ENCODE measurements around the gene SLC2A9. TPM values are rescaled to one million over a fixed set of nuclear protein-coding genes. Genes with fewer than 3 reads are reported as not detected.

Gene SLC2A9
- total RNA-seq, 1 donor from 2014 or later, result 3.1 TPM

DNA sequence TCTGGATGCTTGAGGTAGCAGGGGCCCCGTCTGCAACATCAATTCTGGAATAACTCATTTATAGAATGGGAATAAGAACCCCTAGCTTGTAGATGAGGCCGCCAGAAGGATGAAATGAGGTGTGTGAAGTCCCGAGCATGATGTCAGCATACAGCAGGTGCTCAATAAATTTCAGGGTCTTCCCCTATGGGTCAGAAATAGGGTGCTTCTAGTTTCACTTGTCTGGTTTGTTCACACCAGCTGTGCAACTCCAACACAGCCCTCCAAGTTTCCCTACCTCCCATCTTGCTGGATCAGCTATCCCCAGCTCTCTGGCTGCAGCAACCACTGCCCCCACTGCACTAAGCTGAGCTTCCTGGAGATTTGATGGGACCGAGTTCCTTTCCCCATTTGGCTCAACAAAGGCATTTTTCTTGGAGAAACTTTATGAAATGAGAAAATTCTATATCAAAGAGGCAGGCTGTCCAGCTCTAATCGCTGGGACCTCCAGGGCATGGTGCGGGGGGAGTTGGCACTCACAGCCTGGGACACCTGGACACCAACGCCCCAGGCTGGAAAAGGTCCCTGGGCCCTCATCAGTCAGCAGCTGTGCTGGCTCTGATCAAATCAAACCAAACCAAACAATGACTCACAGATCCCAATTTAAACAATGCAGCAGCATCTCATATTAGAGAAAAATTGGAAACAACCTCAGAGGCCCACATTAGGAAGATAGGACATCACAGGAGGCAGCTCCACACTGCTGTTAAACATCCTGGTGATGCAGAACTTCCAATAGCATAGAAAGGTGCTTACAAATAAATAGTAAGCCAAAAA is 13.3 kb downstream of the SLC2A9 start:
- TF ChIP-seq, protein P1, sequence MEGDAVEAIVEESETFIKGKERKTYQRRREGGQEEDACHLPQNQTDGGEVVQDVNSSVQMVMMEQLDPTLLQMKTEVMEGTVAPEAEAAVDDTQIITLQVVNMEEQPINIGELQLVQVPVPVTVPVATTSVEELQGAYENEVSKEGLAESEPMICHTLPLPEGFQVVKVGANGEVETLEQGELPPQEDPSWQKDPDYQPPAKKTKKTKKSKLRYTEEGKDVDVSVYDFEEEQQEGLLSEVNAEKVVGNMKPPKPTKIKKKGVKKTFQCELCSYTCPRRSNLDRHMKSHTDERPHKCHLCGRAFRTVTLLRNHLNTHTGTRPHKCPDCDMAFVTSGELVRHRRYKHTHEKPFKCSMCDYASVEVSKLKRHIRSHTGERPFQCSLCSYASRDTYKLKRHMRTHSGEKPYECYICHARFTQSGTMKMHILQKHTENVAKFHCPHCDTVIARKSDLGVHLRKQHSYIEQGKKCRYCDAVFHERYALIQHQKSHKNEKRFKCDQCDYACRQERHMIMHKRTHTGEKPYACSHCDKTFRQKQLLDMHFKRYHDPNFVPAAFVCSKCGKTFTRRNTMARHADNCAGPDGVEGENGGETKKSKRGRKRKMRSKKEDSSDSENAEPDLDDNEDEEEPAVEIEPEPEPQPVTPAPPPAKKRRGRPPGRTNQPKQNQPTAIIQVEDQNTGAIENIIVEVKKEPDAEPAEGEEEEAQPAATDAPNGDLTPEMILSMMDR (IDR thresholded peaks at IDR 0.05; ENCODE audit: unreplicated experiment), result no peak
- Mint-ChIP-seq H3K4me3 (ENCODE audit: low read depth) (no peak overlapping the region), H3K27ac (no peak overlapping the region), H3K36me3 (ENCODE audit: insufficient read depth) (no peaks in the 10 kb centered on the region), H3K27me3 (no peaks in the 10 kb centered on the region), H3K9me3 (ENCODE audit: low read depth) (no peaks in the 10 kb centered on the region), H3K4me1 (ENCODE audit: low read depth) (peaks cover 14% of the 10 kb centered on the region)
- no peak for DNase-seq (ENCODE audit: low spot score, unreplicated experiment)

DNA sequence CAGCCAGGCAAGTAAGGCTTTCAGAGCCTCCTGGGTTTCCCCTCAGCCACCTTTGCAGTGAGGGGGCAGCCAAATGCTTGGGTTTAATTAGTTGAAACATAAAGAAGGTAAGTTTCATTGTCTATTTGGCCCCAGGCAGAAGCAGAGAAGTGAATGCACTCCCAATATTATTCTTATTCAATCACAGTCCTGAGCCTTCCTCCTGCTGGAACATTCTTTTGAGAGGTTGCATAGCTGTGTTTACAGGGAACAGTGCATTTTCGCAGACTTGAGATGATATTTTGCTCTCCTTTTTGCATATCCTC is 13.9 kb downstream of the SLC2A9 start:
- DNase-seq (ENCODE audit: low spot score, unreplicated experiment), result no peak
- Mint-ChIP-seq H3K9me3 (ENCODE audit: low read depth) (no peaks in the 10 kb centered on the region), H3K4me1 (ENCODE audit: low read depth) (peaks cover 17% of the 10 kb centered on the region), H3K36me3 (ENCODE audit: insufficient read depth) (no peaks in the 10 kb centered on the region), H3K27ac (no peak overlapping the region), H3K4me3 (ENCODE audit: low read depth) (no peak overlapping the region), H3K27me3 (no peaks in the 10 kb centered on the region)
- TF ChIP-seq, protein P1 (IDR thresholded peaks at IDR 0.05; ENCODE audit: unreplicated experiment), result no peak

DNA sequence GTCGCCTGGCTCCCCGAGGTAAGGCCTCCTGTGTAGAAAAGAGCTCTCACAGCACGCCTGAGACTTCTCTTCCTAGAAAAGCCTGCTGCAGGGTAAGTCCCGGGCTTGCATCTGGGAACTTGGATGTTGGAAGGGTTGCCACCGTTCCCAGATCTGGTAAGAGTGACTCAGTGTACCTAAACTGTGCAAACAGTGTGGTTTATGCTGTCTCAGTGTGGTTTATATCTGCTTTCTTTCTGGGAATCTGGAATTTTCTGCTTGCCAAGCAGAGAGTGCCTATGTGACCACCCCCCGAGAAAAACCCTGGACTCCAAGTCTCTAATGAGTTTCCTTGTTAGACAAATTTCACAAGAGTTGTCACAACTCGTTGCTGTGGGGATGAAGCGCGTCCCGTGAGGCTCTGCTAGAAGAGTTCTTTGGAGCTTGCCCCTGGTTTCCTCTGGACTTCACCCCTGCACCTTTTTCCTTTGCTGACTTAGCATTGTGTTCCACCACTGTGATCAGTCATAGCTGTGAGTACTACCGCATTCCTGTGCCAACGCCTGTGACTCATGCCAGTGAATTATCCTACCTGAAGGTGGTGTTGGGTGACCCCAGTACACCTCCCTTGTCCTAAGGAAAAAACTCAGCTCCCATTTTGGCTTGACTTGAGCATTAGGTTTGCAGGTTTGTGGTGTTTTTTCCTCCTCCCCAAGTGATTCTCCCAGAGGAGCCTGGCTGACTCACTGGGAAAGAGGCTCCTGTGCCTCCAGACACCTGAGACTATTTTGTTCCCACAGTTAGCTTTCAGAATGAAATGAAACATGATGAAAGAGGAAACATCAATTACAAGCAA is 14.5 kb downstream of the SLC2A9 start:
- H3K4me1 Mint-ChIP-seq (ENCODE audit: low read depth), result peaks cover 19% of the 10 kb centered on the region
- peak overlapping the region; percentile 80 for H3K27ac Mint-ChIP-seq
- DNase-seq (ENCODE audit: low spot score, unreplicated experiment), result no peak

DNA sequence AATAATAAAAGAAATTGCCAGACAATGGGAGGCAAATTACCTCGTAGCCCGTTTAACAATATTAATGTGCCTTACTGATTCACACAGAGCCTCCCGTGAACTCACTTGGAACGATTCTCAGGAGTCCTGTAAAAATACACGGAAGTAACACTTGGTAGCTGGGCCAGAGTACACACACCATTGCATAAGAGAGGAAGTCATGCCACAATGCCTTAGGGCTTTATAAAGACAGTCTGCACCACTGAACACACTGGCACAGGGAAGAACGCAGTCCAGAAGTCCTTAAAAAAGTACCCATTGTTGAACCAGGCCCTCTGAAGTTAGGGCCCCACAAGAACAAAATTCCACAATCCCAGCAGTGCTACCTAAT is 15.1 kb downstream of the SLC2A9 start:
- Mint-ChIP-seq H3K9me3 (ENCODE audit: low read depth) (no peaks in the 10 kb centered on the region), H3K27me3 (no peaks in the 10 kb centered on the region), H3K4me1 (ENCODE audit: low read depth) (peaks cover 19% of the 10 kb centered on the region), H3K4me3 (ENCODE audit: low read depth) (no peak overlapping the region), H3K27ac (peak overlapping the region; percentile 79), H3K36me3 (ENCODE audit: insufficient read depth) (no peaks in the 10 kb centered on the region)
- DNase-seq (ENCODE audit: low spot score, unreplicated experiment), result no peak
- TF ChIP-seq, protein P1 (IDR thresholded peaks at IDR 0.05; ENCODE audit: unreplicated experiment), result no peak

More for the DNA sequence above, 14.5 kb downstream of the SLC2A9 start:
- Mint-ChIP-seq H3K9me3 (ENCODE audit: low read depth) (no peaks in the 10 kb centered on the region), H3K27me3 (no peaks in the 10 kb centered on the region), H3K36me3 (ENCODE audit: insufficient read depth) (no peaks in the 10 kb centered on the region), H3K4me3 (ENCODE audit: low read depth) (no peak overlapping the region)
- TF ChIP-seq, protein P1 (IDR thresholded peaks at IDR 0.05; ENCODE audit: unreplicated experiment), result no peak

DNA sequence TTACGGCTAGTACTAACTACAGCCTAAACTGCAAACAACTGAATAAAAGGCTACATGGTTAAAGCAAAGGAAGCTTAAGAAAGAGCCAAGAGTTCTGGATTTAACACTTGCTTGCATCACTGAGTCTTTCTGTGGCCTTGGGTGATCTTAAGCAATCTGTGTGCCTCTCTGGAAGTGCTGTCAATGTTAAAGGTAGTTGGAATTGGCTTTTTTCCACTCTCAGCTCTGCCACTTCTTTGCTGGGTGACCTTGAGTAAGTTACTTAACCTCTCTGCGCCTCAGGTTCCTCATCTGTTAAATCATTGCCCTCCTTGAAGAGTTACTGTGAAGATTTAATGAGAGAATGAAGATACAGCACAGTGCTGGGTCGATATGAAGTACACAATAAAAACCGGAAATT is 15.7 kb downstream of the SLC2A9 start:
- Mint-ChIP-seq H3K27me3 (no peaks in the 10 kb centered on the region), H3K36me3 (ENCODE audit: insufficient read depth) (no peaks in the 10 kb centered on the region), H3K27ac (peak overlapping the region; percentile 49), H3K9me3 (ENCODE audit: low read depth) (no peaks in the 10 kb centered on the region), H3K4me3 (ENCODE audit: low read depth) (no peak overlapping the region), H3K4me1 (ENCODE audit: low read depth) (peaks cover 19% of the 10 kb centered on the region)
- TF ChIP-seq, protein P1 (IDR thresholded peaks at IDR 0.05; ENCODE audit: unreplicated experiment), result no peak
- DNase-seq (ENCODE audit: low spot score, unreplicated experiment), result no peak

Data from progenitor cell of endocrine pancreas (in vitro differentiated cells).